ENCODE data around the gene GPS1. TPM values are rescaled to one million over a fixed set of nuclear protein-coding genes. Genes with fewer than 3 reads are reported as not detected.

Gene GPS1
- total and polyA plus RNA-seq, 9 of the 15 experiments (the other 6 are each of a cell fraction or from before 2014, with no cell fraction given) = 3.1 to 167 (median 69.9) TPM

DNA sequence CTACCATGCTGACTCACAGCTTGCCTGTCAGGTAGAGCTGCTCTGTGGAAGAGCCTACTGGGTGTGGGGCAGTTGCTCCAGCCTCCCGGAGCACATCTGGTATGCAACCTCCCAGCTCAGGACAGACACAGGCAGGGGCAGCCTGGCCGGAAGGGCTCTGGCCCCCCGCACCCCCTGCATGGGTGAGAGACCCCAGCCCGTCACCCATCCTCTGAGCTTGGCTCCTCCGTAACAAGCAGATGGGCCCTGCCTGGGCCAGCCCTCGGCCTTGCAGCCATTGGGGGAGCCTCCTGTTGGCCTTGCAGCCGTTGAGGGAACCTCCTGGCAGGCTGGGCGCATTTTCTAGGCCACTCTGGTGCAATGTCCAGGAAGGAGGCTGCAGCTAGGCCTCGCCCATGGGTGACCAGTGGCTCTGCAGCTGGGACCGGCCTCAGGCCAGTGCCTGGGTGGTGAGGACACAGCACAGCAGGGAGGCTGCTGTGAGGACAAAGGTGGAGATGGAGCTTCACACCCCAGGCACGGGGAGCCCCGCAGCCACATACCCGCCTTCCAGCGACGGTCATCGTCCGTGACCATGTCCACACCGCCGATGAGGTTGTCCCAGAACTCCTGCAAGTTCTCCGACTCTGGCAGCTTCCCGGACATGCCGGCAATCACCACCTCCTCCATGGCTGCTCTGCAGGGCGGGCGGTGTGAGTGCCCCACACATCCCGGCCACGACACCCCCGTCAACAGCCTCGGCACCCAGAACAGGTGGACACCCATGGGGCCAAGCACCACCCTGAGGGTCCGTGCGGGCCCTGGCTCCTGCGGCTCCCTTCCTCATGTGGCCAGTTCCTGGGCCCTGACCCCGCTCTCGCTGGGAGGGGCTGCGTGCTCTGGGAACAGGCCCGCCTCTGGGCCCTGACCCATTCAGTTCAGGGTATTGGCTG lies 44.3 kb downstream of the GPS1 start (continued):
- TF ChIP-seq SAP30 (IDR thresholded peaks at IDR 0.05; ENCODE audit: borderline replicate concordance, insufficient read depth, low read depth, low read length, poor library complexity, severe bottlenecking) (peak; percentile 57), POLR2AphosphoS5 (IDR thresholded peaks at IDR 0.05; ENCODE audit: control insufficient read depth, insufficient read depth, low read depth, low read length) (peak; percentile 12), FOXJ2 (tag; IDR thresholded peaks at IDR 0.05) (no peak), PCBP1 (IDR thresholded peaks at IDR 0.05; ENCODE audit: low read depth, low read length, poor library complexity, severe bottlenecking) (peak; percentile 55), HNRNPL (IDR thresholded peaks at IDR 0.05; ENCODE audit: low read depth, low read length) (0 out of 2 replicates have a peak, but pooled peaks have one; percentile 50), CREB1 (IDR thresholded peaks at IDR 0.05) (no peak), CREB1 (CRISPR knock-in tag; IDR thresholded peaks at IDR 0.05) (no peak), PTBP1 (IDR thresholded peaks at IDR 0.05; ENCODE audit: low read depth, low read length) (0 out of 2 replicates have a peak, but pooled peaks have one; percentile 18), SNRNP70 (optimal IDR thresholded peaks at IDR 0.05; ENCODE audit: low read depth, low read length) (no peak), CBFB (CRISPR knock-in tag; IDR thresholded peaks at IDR 0.05) (peak; percentile 29; the same call in 1 of the 2 replicates), ZC3H4 (CRISPR knock-in tag; IDR thresholded peaks at IDR 0.05; ENCODE audit: borderline replicate concordance) (no peak), SMARCC2 (IDR thresholded peaks at IDR 0.05; ENCODE audit: low read depth) (no peak), ZNF282 (CRISPR knock-in tag; IDR thresholded peaks at IDR 0.05) (peak; percentile 12; the same call in 1 of the 2 replicates), RBFOX2 (IDR thresholded peaks at IDR 0.05; ENCODE audit: low read depth, low read length) (peak; percentile 48), GTF2F1 (IDR thresholded peaks at IDR 0.05; ENCODE audit: low read depth, low read length) (no peak), MTA2 (IDR thresholded peaks at IDR 0.05; ENCODE audit: low read depth) (no peak), ZNF23 (CRISPR knock-in tag; IDR thresholded peaks at IDR 0.05) (no peak), POLR2A (conservative IDR thresholded peaks at IDR 0.05) (peak; percentile 33; the same call in 1 of the 2 replicates)
- TF ChIP-seq, protein P1, sequence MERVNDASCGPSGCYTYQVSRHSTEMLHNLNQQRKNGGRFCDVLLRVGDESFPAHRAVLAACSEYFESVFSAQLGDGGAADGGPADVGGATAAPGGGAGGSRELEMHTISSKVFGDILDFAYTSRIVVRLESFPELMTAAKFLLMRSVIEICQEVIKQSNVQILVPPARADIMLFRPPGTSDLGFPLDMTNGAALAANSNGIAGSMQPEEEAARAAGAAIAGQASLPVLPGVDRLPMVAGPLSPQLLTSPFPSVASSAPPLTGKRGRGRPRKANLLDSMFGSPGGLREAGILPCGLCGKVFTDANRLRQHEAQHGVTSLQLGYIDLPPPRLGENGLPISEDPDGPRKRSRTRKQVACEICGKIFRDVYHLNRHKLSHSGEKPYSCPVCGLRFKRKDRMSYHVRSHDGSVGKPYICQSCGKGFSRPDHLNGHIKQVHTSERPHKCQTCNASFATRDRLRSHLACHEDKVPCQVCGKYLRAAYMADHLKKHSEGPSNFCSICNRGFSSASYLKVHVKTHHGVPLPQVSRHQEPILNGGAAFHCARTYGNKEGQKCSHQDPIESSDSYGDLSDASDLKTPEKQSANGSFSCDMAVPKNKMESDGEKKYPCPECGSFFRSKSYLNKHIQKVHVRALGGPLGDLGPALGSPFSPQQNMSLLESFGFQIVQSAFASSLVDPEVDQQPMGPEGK (CRISPR knock-in tag; IDR thresholded peaks at IDR 0.05; ENCODE audit: borderline replicate concordance) = no peak
- TF ChIP-seq, protein P2, sequence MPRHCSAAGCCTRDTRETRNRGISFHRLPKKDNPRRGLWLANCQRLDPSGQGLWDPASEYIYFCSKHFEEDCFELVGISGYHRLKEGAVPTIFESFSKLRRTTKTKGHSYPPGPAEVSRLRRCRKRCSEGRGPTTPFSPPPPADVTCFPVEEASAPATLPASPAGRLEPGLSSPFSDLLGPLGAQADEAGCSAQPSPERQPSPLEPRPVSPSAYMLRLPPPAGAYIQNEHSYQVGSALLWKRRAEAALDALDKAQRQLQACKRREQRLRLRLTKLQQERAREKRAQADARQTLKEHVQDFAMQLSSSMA (CRISPR knock-in tag; IDR thresholded peaks at IDR 0.05) = no peak
- TF ChIP-seq, protein P3, sequence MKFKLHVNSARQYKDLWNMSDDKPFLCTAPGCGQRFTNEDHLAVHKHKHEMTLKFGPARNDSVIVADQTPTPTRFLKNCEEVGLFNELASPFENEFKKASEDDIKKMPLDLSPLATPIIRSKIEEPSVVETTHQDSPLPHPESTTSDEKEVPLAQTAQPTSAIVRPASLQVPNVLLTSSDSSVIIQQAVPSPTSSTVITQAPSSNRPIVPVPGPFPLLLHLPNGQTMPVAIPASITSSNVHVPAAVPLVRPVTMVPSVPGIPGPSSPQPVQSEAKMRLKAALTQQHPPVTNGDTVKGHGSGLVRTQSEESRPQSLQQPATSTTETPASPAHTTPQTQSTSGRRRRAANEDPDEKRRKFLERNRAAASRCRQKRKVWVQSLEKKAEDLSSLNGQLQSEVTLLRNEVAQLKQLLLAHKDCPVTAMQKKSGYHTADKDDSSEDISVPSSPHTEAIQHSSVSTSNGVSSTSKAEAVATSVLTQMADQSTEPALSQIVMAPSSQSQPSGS (CRISPR knock-in tag; IDR thresholded peaks at IDR 0.05) = peak; percentile 32; the same call in 1 of the 2 replicates
- TF ChIP-seq, protein P4, sequence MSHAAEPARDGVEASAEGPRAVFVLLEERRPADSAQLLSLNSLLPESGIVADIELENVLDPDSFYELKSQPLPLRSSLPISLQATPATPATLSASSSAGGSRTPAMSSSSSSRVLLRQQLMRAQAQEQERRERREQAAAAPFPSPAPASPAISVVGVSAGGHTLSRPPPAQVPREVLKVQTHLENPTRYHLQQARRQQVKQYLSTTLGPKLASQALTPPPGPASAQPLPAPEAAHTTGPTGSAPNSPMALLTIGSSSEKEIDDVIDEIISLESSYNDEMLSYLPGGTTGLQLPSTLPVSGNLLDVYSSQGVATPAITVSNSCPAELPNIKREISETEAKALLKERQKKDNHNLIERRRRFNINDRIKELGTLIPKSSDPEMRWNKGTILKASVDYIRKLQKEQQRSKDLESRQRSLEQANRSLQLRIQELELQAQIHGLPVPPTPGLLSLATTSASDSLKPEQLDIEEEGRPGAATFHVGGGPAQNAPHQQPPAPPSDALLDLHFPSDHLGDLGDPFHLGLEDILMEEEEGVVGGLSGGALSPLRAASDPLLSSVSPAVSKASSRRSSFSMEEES (CRISPR knock-in tag; IDR thresholded peaks at IDR 0.05) = no peak

Data from K562 (cell line).